ENCODE data around the gene ZCCHC8. TPM values are rescaled to one million over a fixed set of nuclear protein-coding genes. Genes with fewer than 3 reads are reported as not detected.

Gene ZCCHC8
- total RNA-seq, 2 donors from 2014 or later, result 26.2 to 26.3 TPM

DNA sequence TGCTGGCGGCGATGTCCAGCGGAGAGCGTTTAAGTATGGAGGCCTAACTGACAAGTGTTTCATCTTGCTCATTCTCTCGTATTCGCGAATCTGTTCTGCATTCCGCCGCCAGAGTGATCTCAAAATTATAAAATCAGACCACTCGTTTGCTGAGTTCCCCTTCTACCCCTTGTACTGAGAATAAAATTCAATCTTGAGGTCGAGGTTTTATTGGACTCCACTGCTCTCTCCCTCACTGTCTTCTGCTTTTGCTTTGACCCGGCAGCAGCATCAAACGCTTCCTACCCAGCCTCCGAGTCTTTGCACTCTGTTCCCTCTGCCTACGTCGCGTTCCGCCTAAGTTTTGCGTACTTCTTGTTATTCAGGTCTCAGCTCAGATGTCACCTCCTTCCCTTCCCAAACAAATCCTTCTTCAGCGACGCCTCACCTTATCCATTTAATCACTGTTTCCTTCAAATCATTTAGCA, 26.8 kb upstream of the ZCCHC8 start:
- Mint-ChIP-seq H3K36me3 (ENCODE audit: low read depth) (peaks cover 32% of the 10 kb centered on the region), H3K27ac (no peak overlapping the region), H3K27me3 (ENCODE audit: insufficient read depth) (no peaks in the 10 kb centered on the region), H3K4me3 (no peak overlapping the region), H3K4me1 (peaks cover 22% of the 10 kb centered on the region), H3K9me3 (no peaks in the 10 kb centered on the region)
- TF ChIP-seq, protein P1, sequence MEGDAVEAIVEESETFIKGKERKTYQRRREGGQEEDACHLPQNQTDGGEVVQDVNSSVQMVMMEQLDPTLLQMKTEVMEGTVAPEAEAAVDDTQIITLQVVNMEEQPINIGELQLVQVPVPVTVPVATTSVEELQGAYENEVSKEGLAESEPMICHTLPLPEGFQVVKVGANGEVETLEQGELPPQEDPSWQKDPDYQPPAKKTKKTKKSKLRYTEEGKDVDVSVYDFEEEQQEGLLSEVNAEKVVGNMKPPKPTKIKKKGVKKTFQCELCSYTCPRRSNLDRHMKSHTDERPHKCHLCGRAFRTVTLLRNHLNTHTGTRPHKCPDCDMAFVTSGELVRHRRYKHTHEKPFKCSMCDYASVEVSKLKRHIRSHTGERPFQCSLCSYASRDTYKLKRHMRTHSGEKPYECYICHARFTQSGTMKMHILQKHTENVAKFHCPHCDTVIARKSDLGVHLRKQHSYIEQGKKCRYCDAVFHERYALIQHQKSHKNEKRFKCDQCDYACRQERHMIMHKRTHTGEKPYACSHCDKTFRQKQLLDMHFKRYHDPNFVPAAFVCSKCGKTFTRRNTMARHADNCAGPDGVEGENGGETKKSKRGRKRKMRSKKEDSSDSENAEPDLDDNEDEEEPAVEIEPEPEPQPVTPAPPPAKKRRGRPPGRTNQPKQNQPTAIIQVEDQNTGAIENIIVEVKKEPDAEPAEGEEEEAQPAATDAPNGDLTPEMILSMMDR (conservative IDR thresholded peaks at IDR 0.05), result no peak
- peaks cover 55% of the 10 kb centered on the region for H3K36me3 ChIP-seq (ENCODE audit: control insufficient read depth, insufficient read depth, low read length)
- no peak for DNase-seq
- H3K4me1 ChIP-seq (ENCODE audit: control insufficient read depth, insufficient read depth, low read length), result peaks cover 5% of the 10 kb centered on the region
- H3K9me3 ChIP-seq (ENCODE audit: control insufficient read depth, low read length), result no peaks in the 10 kb centered on the region
- no peaks in the 10 kb centered on the region for H3K27me3 ChIP-seq (ENCODE audit: control insufficient read depth, insufficient read depth, low read length, poor library complexity, severe bottlenecking)
- peak overlapping the region; percentile 89 for H3K4me3 ChIP-seq (ENCODE audit: low read length)
- WGBS, 2 experiments (ENCODE audit: insufficient coverage in 1 of 2, insufficient read length in 1 of 2), result 0 to 1% methylated on average over 7 to 21 of the region's 21 CpGs
- peak overlapping the region; percentile 86 for H3K27ac ChIP-seq (ENCODE audit: low read depth, low read length)
- H3K9ac ChIP-seq (ENCODE audit: extremely low read depth, low read length, poor library complexity, severe bottlenecking), result peak overlapping the region; percentile 100

DNA sequence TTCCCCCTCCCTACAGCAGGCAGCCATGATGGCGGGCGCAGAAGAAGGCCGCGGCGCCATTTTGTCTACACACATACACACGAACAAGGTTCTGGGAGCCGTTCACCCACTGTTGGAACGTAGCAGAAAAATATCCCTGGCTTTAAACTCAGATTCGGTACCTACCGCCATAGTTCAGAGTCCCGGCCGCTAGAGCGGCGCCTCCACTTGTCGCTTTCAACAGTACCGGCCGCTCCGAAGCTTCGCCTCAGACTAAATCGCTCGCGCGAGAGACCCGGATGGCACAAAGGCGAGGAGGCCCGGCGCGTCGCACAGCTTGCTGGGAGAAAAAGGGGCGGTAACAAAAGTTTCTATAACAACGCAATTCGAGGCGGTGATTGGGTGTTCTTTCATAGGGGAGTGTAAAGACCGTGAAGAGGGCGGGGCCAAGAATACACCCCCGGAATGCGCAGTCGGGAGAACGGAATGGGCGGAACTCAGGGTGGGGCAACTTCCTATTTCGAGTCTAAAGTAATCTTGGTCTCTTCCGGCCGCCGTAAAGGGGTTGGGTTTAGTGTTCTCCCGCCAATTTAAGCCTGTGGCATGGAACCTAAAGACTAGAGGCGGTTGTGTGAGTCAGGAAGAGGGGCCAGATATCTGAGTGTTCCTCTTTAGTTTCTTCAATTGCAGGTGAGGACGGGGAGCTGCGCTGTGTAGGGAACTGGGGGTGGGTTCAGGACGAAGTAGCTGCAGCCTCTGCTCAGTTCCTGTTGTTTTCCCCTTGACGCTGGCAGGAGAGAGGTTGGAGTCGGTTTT, 26.1 kb upstream of the ZCCHC8 start, which contains the start of the genes KNTC1 and RSRC2:
KNTC1 (plus strand) TSS at position 567 of the 795 bp plus-strand sequence. CDS start 2,815 bp downstream, outside the sequence.
RSRC2 (minus strand) TSS at position 254 of the 795 bp plus-strand sequence; CDS start at position 171, 83 bp downstream.
- Histone ChIP-seq H3K27ac (ENCODE audit: low read depth, low read length) (peak within 1 kb of the TSS; percentile 100), H3K9me3 (ENCODE audit: control insufficient read depth, low read length) (no peaks in the 10 kb centered on the region), H3K27me3 (ENCODE audit: control insufficient read depth, insufficient read depth, low read length, poor library complexity, severe bottlenecking) (no peaks in the 10 kb centered on the region), H3K4me3 (ENCODE audit: low read length) (peak within 1 kb of the TSS; percentile 89), H3K4me1 (ENCODE audit: control insufficient read depth, insufficient read depth, low read length) (peaks cover 5% of the 10 kb centered on the region), H3K9ac (ENCODE audit: extremely low read depth, low read length, poor library complexity, severe bottlenecking) (peak within 1 kb of the TSS; percentile 100), H3K36me3 (ENCODE audit: control insufficient read depth, insufficient read depth, low read length) (peaks cover 58% of the 10 kb centered on the region)
- WGBS, 2 experiments (ENCODE audit: insufficient coverage in 1 of 2, insufficient read length in 1 of 2), result 0% methylated on average over 21 to 51 of the region's 51 CpGs
- no peak within 1 kb of the TSS for H3K4me3 Mint-ChIP-seq
- peak; percentile 100 for DNase-seq
- TF ChIP-seq, protein P1 (conservative IDR thresholded peaks at IDR 0.05), result no peak
- H3K27me3 Mint-ChIP-seq (ENCODE audit: insufficient read depth), result no peaks in the 10 kb centered on the region
- H3K36me3 Mint-ChIP-seq (ENCODE audit: low read depth), result peaks cover 38% of the 10 kb centered on the region
- peaks cover 24% of the 10 kb centered on the region for H3K4me1 Mint-ChIP-seq
- H3K9me3 Mint-ChIP-seq, result no peaks in the 10 kb centered on the region
- H3K27ac Mint-ChIP-seq, result no peak within 1 kb of the TSS

DNA sequence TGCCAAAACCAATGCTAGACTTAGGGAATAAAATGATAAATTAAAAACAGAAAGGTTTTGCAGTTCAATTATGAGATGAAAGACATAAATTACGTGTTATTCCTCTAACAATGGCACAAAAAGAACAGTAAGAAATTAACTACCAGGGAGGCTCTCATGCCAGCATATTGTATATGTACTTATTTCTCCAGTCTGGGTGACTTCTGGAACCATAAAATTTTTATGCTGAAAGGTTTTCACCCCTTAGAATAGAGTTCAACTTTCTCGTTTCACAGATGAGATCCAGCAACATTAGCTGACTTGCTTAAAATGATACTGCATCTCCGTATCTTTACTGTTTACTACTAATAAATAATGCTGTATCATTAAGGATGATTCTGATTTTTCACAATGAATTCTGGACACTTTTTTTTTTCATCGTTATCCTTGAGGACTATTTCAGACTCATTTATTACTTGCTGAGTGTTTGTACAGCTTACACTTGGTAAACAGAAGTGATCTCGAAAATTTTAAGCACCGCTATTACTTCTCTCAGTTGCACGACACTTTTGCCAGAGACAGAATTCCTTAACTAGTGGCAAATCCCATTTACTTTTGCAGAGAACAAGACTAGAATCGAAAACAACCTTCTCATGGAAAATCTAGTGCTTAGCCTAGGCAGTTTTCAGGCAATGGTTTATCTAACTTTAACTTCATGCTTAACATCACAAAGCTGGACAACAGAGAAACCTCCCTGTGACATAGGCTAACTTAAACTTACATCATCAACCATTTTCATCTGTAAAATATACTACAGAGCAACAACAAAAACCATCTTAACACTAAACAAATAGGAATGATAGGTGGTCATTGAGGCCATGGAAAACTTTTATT, 23.4 kb upstream of the ZCCHC8 start:
- Mint-ChIP-seq H3K36me3 (ENCODE audit: low read depth) (peaks cover 47% of the 10 kb centered on the region), H3K27ac (peak overlapping the region; percentile 95), H3K9me3 (no peaks in the 10 kb centered on the region), H3K4me1 (peaks cover 25% of the 10 kb centered on the region), H3K27me3 (ENCODE audit: insufficient read depth) (no peaks in the 10 kb centered on the region), H3K4me3 (no peak overlapping the region)
- TF ChIP-seq, protein P1 (conservative IDR thresholded peaks at IDR 0.05), result no peak
- no peaks in the 10 kb centered on the region for H3K9me3 ChIP-seq (ENCODE audit: control insufficient read depth, low read length)
- H3K4me3 ChIP-seq (ENCODE audit: low read length), result peak overlapping the region; percentile 89
- H3K9ac ChIP-seq (ENCODE audit: extremely low read depth, low read length, poor library complexity, severe bottlenecking), result peak overlapping the region; percentile 100
- H3K36me3 ChIP-seq (ENCODE audit: control insufficient read depth, insufficient read depth, low read length), result peaks cover 66% of the 10 kb centered on the region
- H3K27ac ChIP-seq (ENCODE audit: low read depth, low read length), result no peak overlapping the region
- H3K27me3 ChIP-seq (ENCODE audit: control insufficient read depth, insufficient read depth, low read length, poor library complexity, severe bottlenecking), result no peaks in the 10 kb centered on the region
- WGBS, 2 experiments (ENCODE audit: insufficient coverage in 1 of 2, insufficient read length in 1 of 2), result 78 to 82% methylated on average over 6 to 7 of the region's 8 CpGs
- DNase-seq, result no peak
- peaks cover 5% of the 10 kb centered on the region for H3K4me1 ChIP-seq (ENCODE audit: control insufficient read depth, insufficient read depth, low read length)
